Cardiac muscle cell (in vitro differentiated cells and primary cell): ENCODE measurements around the gene PEMT. TPM values are rescaled to one million over a fixed set of nuclear protein-coding genes. Genes with fewer than 3 reads are reported as not detected.

ENCODE experiments used
- DNase-seq, 2 donors: peaks; one replicate each; pipeline versions ENCODE4 v3.0.0 to v3.0.0-alpha.2; 2010 to 2017; ENCODE audit warnings: low read depth in 1 of 2, low spot score in 1 of 2
- H3K27ac ChIP-seq: fragments of 200-600 bp; sonication (generic); 2 replicates; pipeline ENCODE4 v1.5.1; 2016
- H3K27me3 ChIP-seq: fragments of 200-600 bp; sonication (generic); 2 replicates; pipeline ENCODE4 v1.6.0; 2016; ENCODE audit warnings: control low read depth
- H3K36me3 ChIP-seq: fragments of 200-600 bp; sonication (generic); 2 replicates; pipeline ENCODE4 v1.5.1; 2016; ENCODE audit warnings: control low read depth
- H3K4me1 ChIP-seq: fragments of 200-600 bp; sonication (generic); 2 replicates; pipeline ENCODE4 v1.8.1; 2017; ENCODE audit warnings: low read depth, mild to moderate bottlenecking, mixed run types
- H3K4me3 ChIP-seq: fragments of 200-600 bp; sonication (generic); 2 replicates; pipeline ENCODE4 v1.5.1; 2016; ENCODE audit warnings: mild to moderate bottlenecking
- H3K9me3 ChIP-seq: fragments of 200-600 bp; sonication (generic); 2 replicates; pipeline ENCODE4 v1.5.1; 2017; ENCODE audit warnings: low read depth, mild to moderate bottlenecking, control low read depth
- CTCF ChIP-seq: IDR thresholded peaks from 2 replicates; pipeline ENCODE4 v1.5.1; 2012; ENCODE audit warnings: low read depth, mild to moderate bottlenecking, low read length
- polyA plus RNA-seq: library from polyadenylated mRNA; unstranded; fragments of >200 nt; fragmentation: Nextera tagmentation; extraction: Ambion mirVana; gene quantifications from 2 replicates; pipeline ENCODE4 v1.2.1, GENCODE V29; 2016
- total RNA-seq: library from RNA; depleted of rRNA; stranded (reverse); fragments of >200 nt; gene quantifications from 2 replicates; pipeline ENCODE4 v1.2.3, GENCODE V29; 2016

Gene PEMT
- total and polyA plus RNA-seq, 2 experiments from 2014 or later = 126 to 135 TPM

GRCh38 chr17:17496189-17497064 is 95.1 kb downstream of the PEMT start, which contains the start of gene RASD1:
RASD1 (minus strand) TSS chr17:17496395; CDS start chr17:17496181, 214 bp downstream.
- Histone ChIP-seq H3K27me3 (peaks cover 16% of the 10 kb centered on the region), H3K4me3 (peak within 1 kb of the TSS; percentile 53), H3K9me3 (no peaks in the 10 kb centered on the region), H3K27ac (peak within 1 kb of the TSS; percentile 75), H3K4me1 (no peaks in the 10 kb centered on the region), H3K36me3 (no peaks in the 10 kb centered on the region)
- peak; percentile 63 for TF ChIP-seq CTCF
- peak; percentile 92 to 93 for DNase-seq

GRCh38 chr17:17495536-17496188 is 95.8 kb downstream of the PEMT start:
- peak in 1 of 2 donors; percentile 39 for DNase-seq
- H3K36me3 ChIP-seq = no peaks in the 10 kb centered on the region
- TF ChIP-seq CTCF = no peak
- H3K9me3 ChIP-seq = no peaks in the 10 kb centered on the region
- peak overlapping the region; percentile 53 for H3K4me3 ChIP-seq
- H3K27me3 ChIP-seq = peaks cover 16% of the 10 kb centered on the region
- H3K4me1 ChIP-seq = peaks cover 1% of the 10 kb centered on the region
- H3K27ac ChIP-seq = no peak overlapping the region

- no peaks in the 10 kb centered on the region for H3K9me3 ChIP-seq
- TF ChIP-seq CTCF = no peak
- H3K4me1 ChIP-seq = peaks cover 6% of the 10 kb centered on the region
- peak; percentile 52 to 66 for DNase-seq
- no peaks in the 10 kb centered on the region for H3K36me3 ChIP-seq
- peak overlapping the region; percentile 53 for H3K4me3 ChIP-seq
- H3K27ac ChIP-seq = no peak overlapping the region
- peaks cover 16% of the 10 kb centered on the region for H3K27me3 ChIP-seq
Observed at GRCh38 chr17:17494870-17495535, 96.5 kb downstream of the PEMT start.

GRCh38 chr17:17494499-17494869 is 97.0 kb downstream of the PEMT start:
- Histone ChIP-seq H3K27me3 (peaks cover 16% of the 10 kb centered on the region), H3K4me1 (peaks cover 6% of the 10 kb centered on the region), H3K27ac (no peak overlapping the region), H3K4me3 (peak overlapping the region; percentile 53), H3K9me3 (no peaks in the 10 kb centered on the region), H3K36me3 (no peaks in the 10 kb centered on the region)
- no peak for TF ChIP-seq CTCF
- DNase-seq = peak in 1 of 2 donors; percentile 35

GRCh38 chr17:17493986-17494466 is 97.5 kb downstream of the PEMT start:
- no peak overlapping the region for H3K4me3 ChIP-seq
- no peak for TF ChIP-seq CTCF
- H3K36me3 ChIP-seq = no peaks in the 10 kb centered on the region
- peaks cover 6% of the 10 kb centered on the region for H3K4me1 ChIP-seq
- H3K27ac ChIP-seq = no peak overlapping the region
- no peaks in the 10 kb centered on the region for H3K9me3 ChIP-seq
- DNase-seq = no peak
- peaks cover 16% of the 10 kb centered on the region for H3K27me3 ChIP-seq
